GM19023 (cell line): ENCODE data around the gene MAGI1.

ENCODE experiments used
- ATAC-seq: cut with Tn5 transposase; IDR thresholded peaks from one replicate; pipeline ENCODE4 v1.9.1; 2021; ENCODE audit warnings: mild to moderate bottlenecking, moderate library complexity; ENCODE audit not compliant: unreplicated experiment

MAGI1 gene

GRCh38 chr3:65507437-65507836, 531.3 kb downstream of the MAGI1 start:
- no peak for ATAC-seq

GRCh38 chr3:65503776-65504175, 534.9 kb downstream of the MAGI1 start:
- no peak for ATAC-seq

GRCh38 chr3:65502526-65502925, 536.2 kb downstream of the MAGI1 start:
- ATAC-seq = no peak

GRCh38 chr3:65500398-65501306, 538.1 kb downstream of the MAGI1 start:
- no peak for ATAC-seq

GRCh38 chr3:65497846-65498245, 540.9 kb downstream of the MAGI1 start:
- no peak for ATAC-seq

GRCh38 chr3:65497236-65497635, 541.5 kb downstream of the MAGI1 start:
- no peak for ATAC-seq

- no peak for ATAC-seq
Measured at GRCh38 chr3:65493938-65494337, 544.8 kb downstream of the MAGI1 start.

- ATAC-seq = no peak
Measured at GRCh38 chr3:65493371-65493882, 545.3 kb downstream of the MAGI1 start.

GRCh38 chr3:65492249-65492648, 546.5 kb downstream of the MAGI1 start:
- no peak for ATAC-seq

- ATAC-seq = no peak
Measured at GRCh38 chr3:65490114-65490513, 548.6 kb downstream of the MAGI1 start.

- ATAC-seq = no peak
Measured at GRCh38 chr3:65489253-65489652, 549.5 kb downstream of the MAGI1 start.

GRCh38 chr3:65485826-65486469, 552.8 kb downstream of the MAGI1 start:
- ATAC-seq = no peak

- ATAC-seq = no peak
Measured at GRCh38 chr3:65484964-65485363, 553.8 kb downstream of the MAGI1 start.

- ATAC-seq = no peak
Measured at GRCh38 chr3:65483480-65483879, 555.2 kb downstream of the MAGI1 start.

- no peak for ATAC-seq
Measured at GRCh38 chr3:65483011-65483410, 555.7 kb downstream of the MAGI1 start.

GRCh38 chr3:65481085-65481484, 557.6 kb downstream of the MAGI1 start:
- ATAC-seq = no peak

- no peak for ATAC-seq
Measured at GRCh38 chr3:65479990-65480389, 558.7 kb downstream of the MAGI1 start.

- no peak for ATAC-seq
Measured at GRCh38 chr3:65478551-65479500, 559.9 kb downstream of the MAGI1 start.

GRCh38 chr3:65473736-65474135, 565.0 kb downstream of the MAGI1 start:
- no peak for ATAC-seq

- ATAC-seq = no peak
Measured at GRCh38 chr3:65472501-65472900, 566.2 kb downstream of the MAGI1 start.
